GM19395 (cell line): ENCODE measurements around the gene XYLT1.
"Not testable (repeated sequence)": the region's sequence is repeated elsewhere in the genome, so short reads cannot be mapped to it uniquely, and the experiment has no call there.

Experiments
- ATAC-seq: cut with Tn5 transposase; IDR thresholded peaks from one replicate; pipeline ENCODE4 v1.9.1; 2021; ENCODE audit warnings: mild to moderate bottlenecking, moderate library complexity; ENCODE audit not compliant: unreplicated experiment

The XYLT1 gene

DNA sequence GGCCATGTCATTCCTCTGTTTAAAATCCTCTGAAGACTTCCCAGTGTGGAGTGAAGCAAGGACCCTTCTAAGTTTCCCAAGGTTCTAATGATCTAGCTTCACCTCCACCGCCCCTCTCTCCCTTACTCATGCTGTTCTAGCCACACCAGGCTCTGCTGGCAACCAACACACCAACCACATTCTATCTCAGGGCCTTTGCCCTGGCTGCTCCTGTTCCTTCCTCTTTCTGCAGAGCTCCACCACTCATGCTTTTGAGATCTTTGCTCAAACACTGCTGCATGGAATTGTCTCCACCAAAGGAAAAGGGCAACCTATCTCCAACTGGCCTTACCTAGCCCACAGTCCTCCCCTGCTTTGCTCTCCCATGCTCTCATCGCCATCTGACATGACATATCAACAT is 128.7 kb downstream of the XYLT1 start:
- no peak for ATAC-seq

DNA sequence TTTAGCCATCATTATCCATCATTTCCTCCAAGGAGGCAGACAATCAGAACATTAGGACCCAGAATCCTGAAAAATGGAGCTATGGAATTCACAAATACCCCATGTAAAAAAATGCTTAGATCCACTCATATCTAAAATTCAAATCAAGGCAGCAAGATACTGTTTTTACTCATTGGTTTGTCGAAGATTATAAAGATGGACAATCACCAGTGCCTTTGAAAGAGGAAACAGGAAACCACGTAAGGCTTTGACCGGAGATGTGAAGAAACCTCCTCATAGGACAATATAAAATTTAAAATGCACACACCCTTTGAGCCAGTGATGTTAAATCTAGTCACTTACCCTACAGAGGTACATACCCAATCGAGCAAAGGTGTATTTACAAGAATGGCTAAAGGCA is 130.0 kb downstream of the XYLT1 start:
- ATAC-seq = no peak

DNA sequence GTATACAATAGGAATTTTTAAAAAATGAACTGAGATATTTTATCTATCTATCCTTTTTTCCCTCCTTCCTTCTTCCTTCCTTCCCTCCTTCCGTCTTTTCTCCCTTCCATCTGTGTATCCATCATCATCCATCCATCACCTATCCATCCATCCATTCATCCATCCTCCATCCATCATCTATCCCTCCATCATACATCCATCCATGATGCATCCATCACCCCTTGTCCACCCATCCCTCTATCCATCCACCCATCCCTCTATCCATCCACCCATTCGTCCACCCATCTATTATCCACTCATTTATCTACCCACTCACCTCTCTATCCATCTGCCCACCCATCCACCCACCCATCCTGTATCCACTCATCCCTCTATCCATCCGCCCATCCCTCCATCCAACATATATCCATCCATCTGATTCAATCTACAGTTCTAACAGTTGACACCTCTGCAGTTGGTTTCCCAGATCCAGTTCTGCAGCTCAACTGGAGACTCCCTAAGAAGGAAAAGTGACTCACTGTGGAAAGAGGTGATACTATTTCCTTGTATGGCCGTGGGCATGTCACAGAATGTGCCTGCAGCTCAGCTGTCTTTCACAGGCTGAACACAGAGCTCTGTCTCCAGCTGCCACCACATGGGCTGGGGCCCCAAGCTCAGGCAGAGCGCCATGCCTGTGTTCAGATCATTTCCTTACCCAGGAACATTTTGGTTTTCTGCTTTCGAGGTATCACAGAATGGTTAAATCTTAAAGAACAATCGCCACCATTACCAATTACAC is 130.8 kb downstream of the XYLT1 start:
- no peak for ATAC-seq

DNA sequence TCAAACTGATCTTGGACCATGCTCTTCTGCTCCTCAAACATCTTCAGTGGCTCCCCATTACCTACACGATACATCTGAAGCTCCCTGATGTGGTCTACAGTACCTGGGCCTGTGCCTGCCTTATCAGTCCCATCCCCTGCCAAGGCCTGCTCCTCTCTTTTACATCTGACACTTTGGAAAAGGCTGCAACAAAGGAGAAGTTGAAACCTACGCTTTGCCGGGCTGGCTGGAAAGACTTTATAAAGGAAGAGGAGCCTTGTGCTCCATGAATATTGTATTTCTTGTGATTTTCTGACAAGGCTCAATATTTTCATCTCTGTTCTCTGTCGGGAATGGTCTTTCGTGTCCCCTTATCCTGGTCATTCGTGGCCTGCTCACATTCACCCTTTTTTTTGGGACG is 132.5 kb downstream of the XYLT1 start:
- no peak for ATAC-seq

DNA sequence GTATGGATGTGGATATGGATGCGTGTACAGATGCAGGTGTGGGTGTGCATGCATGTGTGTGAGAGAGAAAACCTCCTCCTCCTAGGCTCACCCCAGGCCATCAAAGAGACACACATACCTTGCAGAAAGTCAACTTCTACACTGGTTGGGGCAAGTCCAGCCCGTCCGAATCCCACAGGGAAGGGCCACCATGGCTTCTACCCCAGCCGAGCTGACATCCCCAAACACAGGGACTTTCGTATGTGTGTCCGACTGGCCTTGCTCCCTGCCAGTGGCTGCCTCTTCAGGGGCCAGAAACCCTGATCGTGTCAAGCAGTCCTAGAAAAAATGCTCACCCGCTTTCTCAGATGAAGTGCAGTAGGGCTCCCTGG is 134.2 kb downstream of the XYLT1 start:
- ATAC-seq = no peak

DNA sequence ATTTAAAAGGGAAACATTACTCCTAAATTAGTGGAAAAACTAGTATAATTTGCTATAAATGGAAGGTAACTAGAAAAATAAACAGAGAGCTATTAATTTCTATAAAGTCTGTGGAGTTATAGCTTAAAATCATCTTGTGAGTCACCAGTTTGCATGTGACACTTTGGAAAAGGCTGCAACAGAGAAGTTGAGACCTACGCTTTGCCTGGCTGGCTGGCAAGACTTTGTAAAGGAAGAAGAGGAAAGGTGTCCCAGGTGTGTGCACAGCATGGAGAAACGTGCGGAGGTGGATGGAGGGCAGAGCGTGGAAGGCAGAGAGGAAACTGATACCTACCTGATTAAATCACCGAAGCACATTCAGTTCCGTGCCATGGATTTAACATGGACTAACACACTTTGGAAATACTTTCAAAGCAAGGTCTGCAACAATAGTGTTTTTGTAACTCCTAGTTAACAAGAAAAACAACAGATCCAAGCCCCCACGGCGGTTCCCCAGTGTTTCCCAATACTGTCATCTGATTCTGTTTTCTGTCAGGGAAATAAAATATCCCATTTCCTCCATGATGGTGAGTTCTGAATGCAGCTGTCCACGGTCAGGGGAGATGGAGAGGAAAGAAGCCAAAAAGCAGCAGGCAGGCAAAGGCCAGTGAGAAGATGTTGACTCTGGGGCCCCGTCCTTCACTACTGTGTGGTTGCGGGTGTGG is 134.8 kb downstream of the XYLT1 start:
- no peak for ATAC-seq

DNA sequence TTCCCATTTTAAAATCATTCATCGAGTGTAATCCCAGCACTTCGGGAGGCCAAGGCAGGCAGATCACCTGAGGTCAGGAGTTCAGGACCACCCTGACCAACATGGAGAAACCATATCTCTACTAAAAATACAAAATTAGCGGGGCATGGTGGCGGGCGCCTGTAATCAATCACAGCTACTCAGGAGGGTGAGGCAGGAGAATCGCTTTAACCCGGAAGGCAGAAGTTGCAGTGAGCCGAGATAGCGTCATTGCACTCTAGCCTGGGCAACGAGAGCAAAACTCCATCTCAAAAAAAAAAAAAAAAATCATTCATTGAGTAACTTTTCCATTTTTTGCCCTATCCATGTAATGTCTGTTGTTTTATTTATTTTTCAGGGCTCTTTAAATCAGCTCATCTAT is 135.4 kb downstream of the XYLT1 start:
- not testable (repeated sequence) for ATAC-seq

DNA sequence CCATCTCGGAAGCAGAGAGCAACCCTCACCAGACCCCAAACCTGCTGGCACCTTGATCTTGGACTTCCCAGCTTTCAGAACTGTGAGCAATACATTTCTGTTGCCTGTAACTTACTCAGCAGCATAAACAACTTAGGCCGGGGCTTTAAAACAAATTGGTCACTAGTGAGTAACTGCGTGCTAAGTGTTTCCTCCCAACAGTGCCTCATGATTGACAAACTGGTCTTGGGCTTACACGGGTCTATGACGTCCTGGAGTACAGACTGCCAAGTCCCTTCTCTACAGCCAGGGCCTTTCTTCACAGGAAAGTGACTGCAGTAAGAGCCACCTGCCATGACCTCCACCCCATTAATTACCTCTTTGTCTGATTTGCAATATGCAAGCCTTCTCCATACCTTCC is 136.7 kb downstream of the XYLT1 start:
- ATAC-seq = no peak

DNA sequence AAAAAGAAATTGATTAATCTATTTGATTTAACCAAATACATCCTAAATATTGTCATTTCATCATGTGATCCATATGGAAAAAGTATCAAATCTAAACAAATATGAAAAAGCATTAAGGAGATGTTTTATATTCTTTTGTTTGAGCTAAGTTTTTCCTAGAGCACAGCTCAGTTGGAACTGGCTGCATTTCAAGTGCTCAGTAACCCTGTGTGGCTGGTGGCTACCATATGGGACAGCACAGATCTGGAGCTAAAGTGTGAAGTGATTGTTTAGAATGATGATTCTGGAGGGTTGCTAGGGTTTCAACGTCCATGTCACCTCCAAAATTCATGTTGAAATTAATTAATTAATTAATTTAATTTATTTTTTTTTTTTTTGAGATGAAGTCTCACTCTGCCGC is 137.5 kb downstream of the XYLT1 start:
- no peak for ATAC-seq

DNA sequence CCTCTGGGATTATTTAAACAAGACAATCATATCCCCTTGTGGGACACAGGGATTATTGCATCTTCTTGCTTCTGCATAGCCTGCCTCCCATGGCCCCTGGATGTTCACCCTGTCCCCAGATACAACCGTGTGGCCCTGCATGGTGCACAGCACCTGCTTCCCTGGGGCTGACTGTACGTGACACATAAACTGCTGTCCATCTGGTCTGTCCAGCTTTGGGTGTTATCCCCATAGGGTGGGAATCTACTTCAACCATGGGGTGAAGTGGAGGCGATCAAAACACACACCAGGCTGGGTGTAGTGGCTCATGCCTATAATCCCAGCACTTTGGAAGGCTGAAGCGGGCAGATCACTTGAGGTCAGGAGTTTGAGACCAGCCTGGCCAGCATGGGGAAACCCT is 138.8 kb downstream of the XYLT1 start:
- no peak for ATAC-seq

DNA sequence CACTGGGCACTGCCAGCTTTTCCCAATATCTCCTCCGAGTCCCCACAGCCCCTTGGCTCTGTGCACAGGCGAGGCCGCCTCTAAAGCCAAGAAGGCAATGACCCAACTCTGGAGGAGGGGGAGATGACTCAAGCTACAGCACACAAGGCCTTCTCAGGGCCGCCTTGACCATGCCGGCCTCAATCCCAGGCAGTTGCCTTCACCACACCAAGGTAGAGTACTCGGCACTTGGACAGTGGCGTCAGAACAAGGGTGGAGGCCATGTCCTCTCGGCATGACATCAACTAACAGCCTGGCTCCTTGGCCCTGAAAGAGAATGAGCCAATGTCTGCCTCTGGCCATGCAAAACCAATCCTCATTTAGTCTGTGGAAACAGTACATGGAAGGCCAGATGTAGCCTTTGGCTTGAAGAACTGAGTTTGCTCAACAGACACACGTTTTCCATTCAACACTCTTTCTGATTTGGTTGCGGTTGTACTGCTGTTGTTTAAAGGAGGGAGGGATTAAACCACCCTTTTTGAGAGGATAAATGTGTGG is 139.6 kb downstream of the XYLT1 start:
- ATAC-seq = no peak

DNA sequence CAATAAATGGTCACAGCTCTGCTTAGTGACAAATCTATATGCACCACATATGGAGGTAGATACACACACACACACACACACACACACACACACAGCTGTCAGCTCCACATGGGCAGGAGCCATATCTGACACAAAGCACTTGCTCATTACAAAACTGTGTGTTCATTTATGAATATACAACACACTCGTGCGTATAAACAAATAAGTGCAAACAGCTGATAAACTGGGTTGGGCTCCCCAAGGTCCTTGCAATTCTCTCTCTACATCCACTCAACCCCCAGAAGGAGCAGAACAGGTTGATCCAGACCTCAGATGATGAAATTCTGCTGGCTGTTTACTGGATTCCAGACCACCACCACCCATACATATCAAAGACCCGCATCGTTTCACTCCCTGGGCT is 140.7 kb downstream of the XYLT1 start:
- no peak for ATAC-seq

DNA sequence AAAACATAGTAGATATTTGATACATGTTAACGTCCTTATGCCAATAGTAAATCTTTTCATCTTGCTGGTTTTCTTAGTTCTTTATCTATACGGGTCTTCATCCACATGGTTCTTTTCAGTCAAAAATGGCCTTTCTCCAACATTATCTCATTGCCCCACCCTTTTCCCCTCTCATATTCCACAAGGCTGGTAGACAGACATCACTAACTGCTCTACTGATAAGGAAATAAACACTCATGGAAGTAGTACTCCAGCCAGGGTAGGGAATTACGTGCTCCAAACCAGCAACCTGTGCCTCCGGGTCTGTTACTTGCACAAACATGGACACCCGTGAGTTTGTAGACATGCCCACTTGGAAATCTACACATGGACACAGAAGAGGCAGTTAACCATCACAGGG is 141.4 kb downstream of the XYLT1 start:
- ATAC-seq = no peak

DNA sequence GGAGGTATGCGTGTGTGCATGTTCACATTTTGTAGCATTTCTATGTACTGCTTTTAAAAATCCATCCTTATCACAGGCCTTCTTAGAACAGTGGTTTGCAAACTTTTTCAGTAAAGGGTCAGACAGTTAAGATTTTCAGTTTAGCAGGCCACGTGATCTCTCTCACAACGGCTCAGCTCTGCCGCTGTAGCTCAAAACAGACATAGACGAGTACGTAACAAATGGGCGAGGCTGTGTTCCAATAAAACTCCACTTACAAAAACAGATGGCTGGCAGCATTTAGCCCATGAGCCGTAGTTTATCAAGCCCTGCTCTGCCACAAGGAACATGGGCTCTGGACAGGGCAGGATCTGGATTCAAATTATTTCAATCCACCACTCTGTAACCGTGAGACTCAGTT is 141.8 kb downstream of the XYLT1 start:
- ATAC-seq = no peak

DNA sequence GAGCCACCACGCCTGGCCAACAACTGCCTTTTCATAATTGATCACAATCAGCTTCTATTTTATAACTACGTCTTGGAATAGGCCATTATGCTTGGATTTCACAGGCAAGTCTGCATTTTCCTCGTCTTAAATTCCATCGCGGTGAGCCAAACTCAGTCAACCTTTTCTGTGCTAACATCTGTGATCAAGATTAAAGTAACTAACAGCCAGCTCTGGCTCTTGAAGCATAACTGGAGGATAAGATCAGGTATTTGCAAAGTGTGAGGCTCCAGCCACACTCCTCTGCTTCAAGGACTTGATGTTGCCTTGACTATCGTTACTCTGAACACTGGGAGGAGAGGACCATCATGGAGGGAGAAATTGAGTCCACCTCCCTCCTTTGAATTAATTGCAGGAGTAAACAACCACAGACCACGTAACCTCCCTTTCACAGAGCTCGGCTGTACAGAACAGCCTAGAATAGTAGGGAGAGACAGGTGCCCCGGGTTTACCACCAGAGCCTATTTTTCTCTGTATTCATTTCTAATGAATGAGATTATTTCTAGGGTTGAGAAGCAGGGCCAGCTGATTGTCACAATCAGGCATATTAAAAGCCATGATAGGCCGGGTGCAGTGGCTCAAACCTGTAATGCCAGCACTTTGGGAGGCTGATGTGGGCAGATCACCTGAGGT is 143.0 kb downstream of the XYLT1 start:
- ATAC-seq = no peak

DNA sequence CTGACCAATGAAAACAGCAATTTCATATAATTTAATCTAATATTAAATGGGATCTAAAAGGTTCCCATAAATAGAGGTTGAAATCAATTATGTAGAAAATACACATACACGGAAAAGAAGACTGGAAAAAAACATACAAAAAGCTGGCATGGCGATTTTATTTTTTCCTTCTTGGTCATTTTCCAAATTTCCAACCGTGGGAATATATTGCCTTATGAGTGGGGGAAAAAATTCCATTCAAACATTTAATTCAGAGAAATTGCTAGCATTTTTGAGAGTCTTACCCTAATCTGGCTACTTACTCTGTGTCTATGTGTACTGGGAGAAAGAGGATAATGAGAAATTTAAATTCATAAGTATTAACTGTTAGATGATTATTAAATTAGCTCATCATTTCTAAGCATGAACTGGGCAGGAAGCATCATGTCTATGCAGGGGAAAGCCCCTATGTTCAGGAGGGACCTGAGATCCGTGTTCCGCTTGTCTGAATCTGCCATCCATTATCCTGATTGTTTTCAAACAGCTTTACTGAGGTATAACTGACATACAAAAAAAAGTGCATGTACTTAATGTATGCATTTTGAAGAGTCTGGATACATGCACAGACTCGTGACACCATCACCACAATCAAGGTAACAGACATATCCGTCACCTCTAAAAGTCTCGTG is 145.2 kb downstream of the XYLT1 start:
- ATAC-seq = no peak

DNA sequence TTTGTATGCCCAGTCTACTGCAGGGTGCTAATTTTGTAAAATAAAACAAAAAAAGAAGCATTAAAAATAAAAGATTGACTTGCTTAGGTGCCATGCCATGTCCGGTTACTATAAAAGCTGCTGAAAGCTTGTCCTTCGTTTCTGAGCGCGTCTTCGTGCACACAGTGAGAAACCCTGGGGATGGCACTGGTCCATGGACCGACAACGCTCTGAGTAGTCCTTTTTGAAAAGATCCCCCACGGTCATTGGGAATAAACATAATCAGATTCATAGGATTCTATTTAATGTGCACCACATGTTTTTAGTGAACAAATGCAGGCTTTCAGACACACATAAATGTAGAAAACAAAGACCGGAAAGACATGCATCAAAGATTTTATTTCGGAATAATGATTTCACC is 146.3 kb downstream of the XYLT1 start:
- ATAC-seq = no peak

DNA sequence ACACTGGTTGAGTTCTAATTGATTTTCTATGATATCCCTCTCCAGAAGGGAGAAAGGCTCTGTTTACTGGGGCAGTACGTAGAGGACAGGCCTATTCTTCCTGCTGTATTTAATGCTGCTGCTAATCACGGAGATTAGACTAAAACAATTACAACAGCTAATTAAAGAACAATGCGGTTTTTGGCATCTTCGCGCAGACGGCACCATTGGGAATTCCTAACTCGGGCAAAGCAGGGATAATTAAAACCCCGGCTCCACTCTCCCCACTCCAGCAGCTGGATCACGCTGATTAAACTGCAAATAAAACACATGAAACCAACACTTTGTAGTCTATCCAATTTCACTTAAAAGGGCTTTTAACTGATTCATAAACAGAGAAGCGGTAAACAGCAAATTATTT is 147.6 kb downstream of the XYLT1 start:
- no peak for ATAC-seq

DNA sequence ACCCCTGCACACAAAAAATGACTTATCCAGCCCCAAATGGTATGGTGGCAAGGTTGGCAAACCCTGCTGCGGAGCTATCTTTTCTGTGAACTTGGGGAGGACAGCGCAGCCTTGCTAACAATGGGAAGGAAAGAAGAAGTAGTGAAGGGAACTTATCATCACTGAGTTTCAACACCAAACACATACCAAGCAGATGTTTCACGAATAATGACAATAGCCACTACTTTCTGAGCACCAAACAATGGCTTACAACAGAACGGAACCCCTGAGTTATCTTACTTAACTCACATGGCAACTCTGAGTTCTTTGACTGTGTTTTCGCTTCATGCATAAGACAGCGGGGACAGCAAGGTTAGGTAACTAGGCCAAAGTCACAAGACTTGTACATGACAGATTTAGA is 148.9 kb downstream of the XYLT1 start:
- ATAC-seq = no peak

DNA sequence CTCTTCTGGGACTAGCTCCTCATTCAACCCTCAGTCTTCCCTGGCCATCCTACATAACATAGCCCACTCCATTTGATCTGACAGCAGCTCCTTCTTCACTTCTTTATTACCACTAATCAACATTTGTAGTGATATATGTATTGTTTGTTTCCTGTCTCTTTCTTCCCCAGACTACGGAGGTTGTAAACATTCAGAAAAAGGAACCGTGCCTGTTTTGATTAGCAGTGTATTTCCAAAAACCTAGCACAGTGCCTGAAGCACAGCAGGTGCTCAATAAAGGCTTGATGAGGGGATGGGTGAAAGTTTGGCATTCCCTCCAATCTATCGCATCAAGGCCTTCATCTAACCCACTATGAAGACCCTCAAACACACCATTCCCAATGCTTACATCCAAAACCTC is 150.8 kb downstream of the XYLT1 start:
- no peak for ATAC-seq

DNA sequence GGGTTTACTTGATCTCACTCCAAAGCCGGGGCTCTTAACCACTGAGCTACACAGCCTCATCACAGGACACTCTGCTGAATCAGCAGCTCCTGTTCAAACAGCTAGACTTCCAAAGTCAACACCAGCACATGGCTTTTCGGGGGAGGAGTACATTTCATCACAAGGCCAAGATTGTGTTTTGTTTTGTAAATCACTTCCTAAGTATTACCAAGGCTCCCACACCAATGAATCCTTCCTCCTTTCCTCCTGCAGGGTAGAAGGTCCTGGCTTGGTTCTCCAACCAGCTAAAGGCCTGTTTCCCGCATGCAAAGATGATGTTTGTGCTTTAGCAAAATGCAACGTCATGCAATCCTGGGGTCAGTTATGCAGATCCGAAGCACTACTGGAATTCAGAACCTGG is 152.5 kb downstream of the XYLT1 start:
- ATAC-seq = no peak
